Stimulated activated CD8-positive, alpha-beta memory T cell treated with anti-CD3 and anti-CD28 coated beads, Interleukin-2, amount 100 ng/mL, for 48 hours (primary cell): ENCODE measurements around the gene SIMC1.
"Not testable (repeated sequence)": the region's sequence is repeated elsewhere in the genome, so short reads cannot be mapped to it uniquely, and the experiment has no call there.

Source experiments
- DNase-seq, 2 donors: peaks; one replicate each; pipeline ENCODE4 v3.0.0-alpha.2; 2020; ENCODE audit warnings: low read depth in 2 of 2

The SIMC1 gene

GRCh38 chr5:176290057-176290840 is 52.0 kb downstream of the SIMC1 start:
- DNase-seq, result not testable (repeated sequence)

- DNase-seq, result not testable (repeated sequence)
Measured at GRCh38 chr5:176305356-176305755, 67.1 kb downstream of the SIMC1 start.

- DNase-seq, result no peak
Measured at GRCh38 chr5:176317534-176318374, 79.5 kb downstream of the SIMC1 start.

- no peak for DNase-seq
Measured at GRCh38 chr5:176319827-176320554, 81.8 kb downstream of the SIMC1 start.

GRCh38 chr5:176320577-176320976 is 82.4 kb downstream of the SIMC1 start:
- DNase-seq, result no peak

GRCh38 chr5:176334031-176334770 is 96.0 kb downstream of the SIMC1 start:
- DNase-seq, result no peak

- no peak for DNase-seq
Measured at GRCh38 chr5:176337913-176338312, 99.7 kb downstream of the SIMC1 start.

- no peak for DNase-seq
Measured at GRCh38 chr5:176339304-176339703, 101.1 kb downstream of the SIMC1 start.

GRCh38 chr5:176341325-176342157 is 103.3 kb downstream of the SIMC1 start:
- no peak for DNase-seq

GRCh38 chr5:176342158-176342483 is 103.9 kb downstream of the SIMC1 start:
- no peak for DNase-seq

- DNase-seq, result no peak
Measured at GRCh38 chr5:176342766-176343458, 104.7 kb downstream of the SIMC1 start.

- DNase-seq, result no peak
Measured at GRCh38 chr5:176350416-176350815, 112.2 kb downstream of the SIMC1 start.

- DNase-seq, result no peak
Measured at GRCh38 chr5:176352116-176352878, 114.1 kb downstream of the SIMC1 start.

- no peak for DNase-seq
Measured at GRCh38 chr5:176353533-176353932, 115.3 kb downstream of the SIMC1 start.

- no peak for DNase-seq
Measured at GRCh38 chr5:176355400-176356178, 117.4 kb downstream of the SIMC1 start.

- no peak for DNase-seq
Measured at GRCh38 chr5:176356179-176356566, 117.9 kb downstream of the SIMC1 start.

- no peak for DNase-seq
Measured at GRCh38 chr5:176359658-176360057, 121.4 kb downstream of the SIMC1 start.

GRCh38 chr5:176360894-176361436 is 122.7 kb downstream of the SIMC1 start:
- no peak for DNase-seq
